NCI-H1694 treated with DMSO at 0.1 percent for 48 hours (cell line): ENCODE data around the gene HCAR3.
"Not testable (repeated sequence)": the region's sequence is repeated elsewhere in the genome, so short reads cannot be mapped to it uniquely, and the experiment has no call there.

Experiments
- DNase-seq: peaks from one replicate; lab custom pipeline; 2025; lab: John Stamatoyannopoulos, UW

HCAR3 gene

DNA sequence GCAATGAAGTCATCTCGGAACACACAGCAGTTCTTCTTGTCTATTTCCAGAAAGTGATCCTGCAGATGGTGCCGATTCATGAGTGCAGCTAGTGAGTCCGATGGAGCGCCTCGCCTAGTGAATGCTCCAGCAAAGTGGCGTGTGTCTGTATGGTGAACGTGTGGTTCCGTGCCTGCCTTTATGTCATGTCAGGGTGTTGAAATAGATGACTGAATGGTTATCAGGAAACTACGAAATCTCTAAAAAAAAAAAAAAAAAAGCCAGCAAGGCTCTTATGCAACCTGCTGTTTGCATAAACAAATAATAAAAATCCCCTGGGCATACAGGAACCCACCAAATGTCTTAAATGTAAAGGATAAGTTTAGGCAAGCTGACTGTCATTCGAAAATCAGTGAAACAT lies at the start of gene HCAR3:
Gene HCAR3, minus strand, starts transcription at position 154 of the 400 bp plus-strand sequence. Its CDS starts 74 bp downstream, at position 80.
- DNase-seq = peak; percentile 76

DNA sequence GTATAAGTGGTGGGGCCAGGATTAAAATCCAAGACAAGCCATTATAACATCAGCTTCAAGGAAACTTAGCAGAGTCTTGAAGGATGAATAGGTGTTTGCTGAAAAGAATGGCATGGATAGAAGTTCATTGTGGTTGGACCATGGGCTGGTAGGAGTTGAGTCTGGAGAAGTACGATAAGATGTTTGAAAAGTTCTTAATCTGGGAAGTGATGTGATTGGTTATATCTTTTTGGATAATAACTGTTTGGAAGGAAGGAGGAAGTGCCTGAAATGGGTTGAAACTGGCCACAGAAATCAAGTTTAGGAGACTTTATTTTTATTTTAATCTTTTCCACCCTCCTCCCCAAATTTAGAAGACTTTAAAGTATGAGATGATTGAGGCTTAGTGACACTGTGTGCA lies 41.0 kb upstream of the HCAR3 start:
- DNase-seq = no peak

DNA sequence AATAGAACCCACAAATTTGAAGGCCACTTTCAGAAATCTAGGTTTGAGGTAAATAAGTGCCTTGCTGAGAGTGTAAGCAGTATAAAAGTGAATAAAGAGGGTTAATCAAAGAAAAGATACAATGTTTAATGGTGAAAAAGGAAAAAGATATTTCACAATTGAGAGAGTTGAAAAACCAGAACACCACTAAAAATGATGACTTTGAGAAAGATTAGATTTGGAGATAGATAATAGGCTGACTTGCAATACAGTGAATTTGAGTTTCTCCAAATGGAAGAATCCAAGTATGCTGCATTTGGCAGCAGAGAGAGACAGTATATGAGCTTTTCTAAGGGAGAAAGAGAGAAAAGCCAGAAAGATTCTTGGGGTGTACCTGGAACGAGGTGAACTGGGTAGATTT lies 38.2 kb upstream of the HCAR3 start:
- DNase-seq = no peak

DNA sequence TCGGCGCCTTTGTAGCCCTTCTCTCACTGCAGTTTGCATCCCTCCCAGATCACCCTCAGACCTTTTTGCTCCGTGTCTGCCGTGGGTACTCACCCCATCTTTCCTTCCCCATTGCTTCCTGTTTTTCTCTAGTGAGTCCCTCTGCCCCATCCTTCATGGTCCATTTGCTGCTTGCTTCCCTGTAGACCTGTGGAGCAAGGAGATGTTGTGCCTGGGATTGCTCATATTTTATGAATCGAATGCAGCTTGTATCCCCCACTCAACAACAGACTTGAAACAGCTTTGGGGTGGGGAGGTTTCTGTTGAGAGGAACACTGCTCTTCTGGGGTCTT lies 36.7 kb upstream of the HCAR3 start:
- DNase-seq = no peak

DNA sequence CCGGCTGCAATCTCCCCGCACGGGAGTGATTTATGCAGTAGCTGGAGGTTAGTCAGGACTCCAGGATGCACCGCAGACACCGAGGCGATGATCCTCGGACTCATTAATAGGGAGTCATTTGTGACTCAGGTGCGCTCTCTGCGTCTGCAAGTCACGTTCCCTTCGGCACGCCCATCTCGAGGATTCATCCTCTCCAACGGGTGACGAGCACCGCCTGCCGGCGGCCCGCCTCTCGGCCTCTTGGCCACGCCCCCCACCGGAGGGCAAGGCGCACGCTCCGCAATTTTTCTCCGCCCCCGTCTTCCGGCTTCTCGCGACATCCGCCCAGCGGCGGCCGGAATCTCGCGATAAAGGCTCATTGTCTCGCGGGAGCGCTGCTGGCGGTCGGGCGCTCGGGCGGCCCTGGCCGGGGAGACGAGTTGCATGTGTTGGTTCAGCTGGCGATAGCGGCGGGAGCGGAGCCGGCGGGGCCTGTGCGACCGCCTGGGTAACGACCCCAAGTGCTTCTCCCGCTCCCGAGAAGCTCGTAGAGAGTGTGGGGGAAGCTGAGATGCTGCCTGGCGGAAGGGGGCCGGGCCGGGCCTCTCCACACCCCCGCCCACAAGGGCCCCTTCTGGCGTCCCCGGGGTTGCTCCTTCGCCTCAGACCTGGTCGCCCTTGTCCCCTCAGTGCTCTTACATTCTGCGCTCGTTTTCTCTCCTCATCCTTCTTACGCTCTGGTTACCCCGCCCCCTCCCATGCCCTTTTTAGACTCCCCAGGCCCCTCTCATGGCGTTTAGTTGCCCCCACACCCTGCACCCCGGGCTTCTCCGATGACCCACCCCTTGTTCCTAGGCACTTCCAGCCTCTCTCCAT lies 36.1 kb upstream of the HCAR3 start, which contains the start of gene DENR:
Gene DENR, plus strand, starts transcription at position 361 of the 855 bp plus-strand sequence. CDS start 878 bp downstream, outside the sequence.
- peak; percentile 90 for DNase-seq

DNA sequence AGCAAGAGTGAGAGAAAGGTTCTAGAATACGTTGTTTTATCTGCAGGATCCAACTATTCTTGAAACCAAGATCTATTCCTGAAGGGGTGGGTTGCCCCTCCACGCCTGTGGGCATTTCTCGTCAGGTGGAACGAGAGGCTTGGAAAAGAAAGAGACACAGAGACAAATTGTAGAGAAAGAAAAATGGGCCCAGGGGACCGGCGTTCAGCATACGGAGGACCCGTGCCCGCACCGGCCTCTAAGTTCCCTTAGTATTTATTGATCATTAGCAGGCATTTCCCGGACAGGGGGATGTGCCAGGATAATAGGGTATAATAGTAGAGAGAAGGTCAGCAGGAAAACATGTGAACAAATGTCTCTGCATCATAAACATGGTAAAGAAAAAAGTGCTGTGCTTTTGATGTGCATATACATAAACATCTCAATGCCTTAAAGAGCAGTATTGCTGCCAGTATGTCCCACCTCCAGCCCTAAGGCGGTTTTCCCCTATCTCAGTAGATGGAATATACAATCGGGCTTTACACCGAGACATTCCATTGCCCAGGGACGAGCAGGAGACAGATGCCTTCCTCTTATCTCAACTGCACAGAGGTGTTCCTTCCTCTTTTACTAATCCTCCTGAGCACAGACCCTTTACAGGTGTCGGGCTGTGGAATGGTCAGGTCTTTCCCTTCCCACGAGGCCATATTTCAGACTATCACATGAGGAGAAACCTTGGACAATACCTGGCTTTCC lies 34.3 kb upstream of the HCAR3 start:
- not testable (repeated sequence) for DNase-seq

DNA sequence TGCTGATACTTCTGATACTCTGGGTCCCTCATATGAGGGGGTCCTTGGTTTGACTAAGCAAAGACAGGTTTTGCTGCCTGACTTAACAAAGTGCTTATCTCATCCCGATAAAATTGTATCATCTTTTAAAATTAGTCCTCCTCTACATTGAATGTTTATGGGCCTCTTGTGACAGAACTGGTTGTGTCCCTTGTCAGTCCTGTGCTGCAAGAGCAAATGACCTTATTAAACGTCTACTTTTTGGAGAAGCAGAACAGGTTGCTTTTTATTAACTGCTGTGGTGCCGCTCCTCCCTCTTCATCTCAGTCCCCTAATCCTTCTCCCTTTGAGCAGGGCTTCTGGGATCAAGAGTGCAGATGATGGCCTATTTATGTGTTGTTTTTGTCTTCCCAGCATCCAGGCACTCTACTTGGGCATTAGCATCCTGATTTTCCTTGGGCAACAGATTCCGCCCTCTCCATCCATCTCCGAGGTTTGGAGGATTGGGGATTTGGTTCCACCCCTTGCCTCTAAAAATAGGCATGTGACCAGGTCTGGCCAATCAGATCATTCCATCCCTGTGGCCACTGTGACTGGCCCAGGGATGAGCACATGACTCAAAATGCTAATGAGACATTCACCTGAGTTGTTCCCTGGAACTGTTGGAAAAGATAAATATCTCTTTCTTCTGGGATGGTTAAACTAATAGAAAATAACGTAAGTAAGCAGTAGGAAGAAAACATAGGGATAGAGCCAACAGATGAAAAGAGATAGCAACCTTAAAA lies 33.1 kb upstream of the HCAR3 start:
- DNase-seq = no peak

DNA sequence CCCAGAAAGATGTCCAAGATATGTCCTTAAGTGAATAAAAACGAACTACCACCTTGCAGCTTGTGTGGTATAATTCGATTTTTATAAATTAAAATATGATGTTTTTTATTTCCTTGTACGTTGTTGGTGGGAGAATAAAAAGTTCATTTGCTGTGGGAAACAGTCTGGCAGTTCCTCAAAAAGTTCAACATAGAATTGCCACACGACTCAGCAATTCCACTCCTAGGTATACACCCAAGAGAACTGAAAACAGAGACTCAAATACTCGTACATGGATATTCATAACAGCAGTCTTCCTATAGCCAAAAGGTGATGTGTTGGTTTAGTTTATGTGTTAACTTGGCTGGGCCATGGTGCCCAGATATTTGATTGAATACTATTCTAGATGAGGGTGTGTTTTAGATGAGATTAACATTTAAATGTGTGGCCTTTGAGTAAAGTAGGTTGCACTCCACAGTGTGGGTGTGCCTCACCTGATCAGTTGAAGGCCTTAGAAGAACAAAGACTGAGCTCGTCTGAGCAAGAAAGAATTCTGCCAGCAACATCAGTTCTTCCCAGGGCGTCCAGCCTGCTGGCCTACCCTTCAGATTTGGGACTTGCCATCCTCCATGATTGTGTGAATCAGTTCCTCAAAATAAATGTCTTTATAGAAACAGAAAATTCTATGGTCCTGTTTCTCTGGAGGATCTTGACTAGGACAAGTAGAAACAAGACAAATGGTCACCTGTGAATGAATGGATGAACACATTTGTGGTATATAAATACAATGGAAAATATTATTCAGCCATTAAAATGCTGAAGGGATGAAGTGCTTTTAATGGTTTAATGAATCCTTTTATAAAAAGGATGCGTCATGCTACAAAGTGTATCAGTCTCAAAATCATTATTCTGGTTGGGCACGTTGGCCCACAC lies 30.9 kb upstream of the HCAR3 start:
- no peak for DNase-seq

DNA sequence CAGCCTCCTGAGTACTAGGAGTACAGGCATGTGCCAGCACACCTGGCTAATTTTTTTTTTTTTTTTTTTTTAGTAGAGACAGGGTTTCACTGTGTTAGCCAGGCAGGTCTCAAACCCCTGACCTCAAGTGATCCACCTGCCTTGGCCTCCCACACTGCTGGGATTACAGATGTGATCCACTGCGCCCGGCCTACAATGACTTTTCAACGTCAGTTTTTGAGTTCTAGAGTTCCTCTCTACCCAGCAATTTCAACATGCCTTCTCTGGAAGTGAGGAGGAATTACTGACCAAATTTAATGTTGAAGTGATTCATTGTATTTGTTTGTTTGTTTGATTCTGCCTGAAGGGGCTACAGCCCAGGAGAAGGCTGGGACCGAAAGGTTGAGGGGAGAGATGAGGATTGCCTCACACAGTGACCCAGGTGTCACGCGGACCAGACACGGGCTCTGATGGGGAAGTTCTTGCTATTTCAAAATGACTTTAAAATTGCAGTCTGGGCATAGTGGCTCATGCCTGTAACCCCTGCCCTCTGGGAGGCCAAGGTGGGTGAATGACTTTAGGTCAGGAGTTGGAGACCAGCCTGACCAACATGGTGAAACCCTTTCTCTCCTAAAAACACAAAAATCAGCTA lies 27.4 kb upstream of the HCAR3 start:
- no peak for DNase-seq

DNA sequence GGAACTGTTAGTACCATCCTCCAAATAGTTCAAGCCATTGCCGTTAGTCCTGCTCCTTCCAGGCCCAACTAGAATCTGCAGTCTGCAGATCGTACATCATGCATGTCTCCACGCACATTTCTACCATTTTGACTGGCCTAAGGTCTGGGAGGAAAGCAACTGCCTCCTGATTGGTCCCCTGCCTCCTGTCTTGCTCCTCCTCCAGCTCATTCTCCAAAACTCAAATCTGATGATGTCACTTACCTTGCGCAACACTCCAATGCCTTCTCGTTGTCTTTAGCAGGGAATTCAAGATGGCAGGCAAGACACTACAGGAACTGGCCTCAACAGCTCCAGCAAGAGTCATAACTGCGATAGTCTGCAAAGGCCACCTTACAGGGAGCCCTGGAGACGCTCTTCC lies 23.7 kb upstream of the HCAR3 start:
- no peak for DNase-seq

DNA sequence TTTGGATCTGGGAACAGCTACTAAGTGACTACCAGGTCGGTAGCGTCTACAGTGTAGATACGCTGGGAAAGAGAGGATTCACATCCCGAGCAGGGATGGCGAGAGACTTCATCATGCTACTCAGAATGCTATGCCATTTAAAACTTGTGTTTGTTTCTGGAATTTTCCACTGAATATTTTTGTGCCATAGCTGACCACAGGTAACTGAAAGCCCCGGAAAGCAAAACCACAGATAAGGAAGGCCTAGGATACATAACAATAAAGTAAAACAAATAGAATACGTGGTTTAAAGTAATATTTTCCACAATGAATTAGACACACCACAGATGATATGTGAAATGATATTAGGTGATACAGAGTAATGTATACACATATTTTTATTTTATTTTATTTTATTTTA lies 22.0 kb upstream of the HCAR3 start:
- DNase-seq = no peak

DNA sequence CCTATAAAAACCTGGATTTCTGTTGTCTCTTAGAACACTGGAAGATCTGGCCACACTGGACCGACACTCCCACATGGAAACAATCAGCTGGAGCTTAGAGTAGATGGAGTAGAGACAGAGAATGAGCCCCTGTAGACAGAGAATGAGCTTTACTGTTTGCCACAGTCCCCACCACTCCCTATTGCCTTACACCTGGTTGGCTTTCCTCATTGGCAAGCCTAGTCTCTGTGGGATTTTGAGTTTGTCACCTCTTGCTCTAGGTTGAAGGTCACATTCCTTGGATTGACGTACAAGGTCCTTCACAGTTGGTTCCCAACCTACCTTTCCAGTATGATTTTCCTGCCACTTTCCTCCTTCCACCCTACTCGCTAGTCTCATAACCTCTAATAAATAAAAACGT lies 16.0 kb upstream of the HCAR3 start:
- DNase-seq = no peak

DNA sequence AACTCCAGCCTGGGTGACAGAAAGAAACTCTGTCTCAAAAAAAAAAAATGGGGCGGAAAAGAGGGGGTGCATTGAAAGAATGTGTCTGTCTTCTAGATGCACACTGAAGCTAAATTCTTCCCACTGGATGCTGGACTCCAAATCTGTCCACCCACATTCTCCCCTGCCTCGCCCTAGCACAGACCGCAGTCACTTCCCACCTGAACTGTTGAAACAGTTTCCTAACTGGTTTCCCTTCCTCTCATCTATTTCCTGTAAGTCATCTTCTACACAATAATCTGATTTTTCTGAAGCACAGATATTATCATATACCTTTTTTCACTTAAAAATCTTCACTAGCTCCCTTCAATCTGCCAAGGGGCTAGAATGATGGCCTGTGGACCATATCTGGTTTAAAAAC lies 15.6 kb upstream of the HCAR3 start:
- no peak for DNase-seq

DNA sequence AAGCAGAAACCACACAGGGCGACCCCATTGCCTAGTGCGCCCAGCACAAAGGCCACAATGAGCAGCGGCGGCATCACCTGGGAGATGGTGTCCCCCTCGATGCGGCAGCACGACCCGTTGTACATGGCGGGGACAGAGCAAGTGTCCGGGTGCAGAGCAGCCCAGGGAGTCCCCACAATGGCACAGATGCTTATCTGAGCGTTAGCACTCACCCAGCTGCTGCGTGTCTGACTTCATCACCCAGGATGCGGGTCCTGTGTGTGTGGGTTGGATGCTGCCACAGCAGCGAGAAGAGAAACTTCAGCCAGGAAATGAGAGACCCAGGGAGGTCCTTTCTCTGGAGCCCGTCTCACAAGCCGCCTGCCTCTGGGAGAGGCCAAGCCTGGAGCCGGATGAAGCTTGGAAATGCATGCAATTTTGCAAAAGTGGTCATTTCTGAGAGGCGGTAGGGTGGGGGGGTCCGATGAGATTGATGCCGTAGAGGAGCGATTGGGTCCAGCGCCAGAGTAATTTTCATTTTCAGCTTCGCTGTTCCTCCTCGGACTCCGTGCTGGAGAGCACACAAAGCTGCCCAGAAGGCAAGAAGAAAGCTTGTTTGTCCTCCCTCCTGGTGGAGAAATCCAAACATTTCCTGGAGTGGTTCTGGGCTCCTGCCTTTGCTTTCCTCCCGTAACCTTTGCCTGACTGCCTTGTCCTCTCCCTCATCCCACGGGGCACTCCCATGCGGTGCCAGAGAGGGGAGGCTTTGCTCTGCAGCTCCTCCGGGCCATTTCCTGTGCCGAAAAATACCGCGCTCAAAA lies 13.8 kb upstream of the HCAR3 start, which contains the start of gene HCAR1:
Gene HCAR1, minus strand, starts transcription at position 630 of the 800 bp plus-strand sequence. Its CDS starts 505 bp downstream, at position 125.
- DNase-seq = no peak

DNA sequence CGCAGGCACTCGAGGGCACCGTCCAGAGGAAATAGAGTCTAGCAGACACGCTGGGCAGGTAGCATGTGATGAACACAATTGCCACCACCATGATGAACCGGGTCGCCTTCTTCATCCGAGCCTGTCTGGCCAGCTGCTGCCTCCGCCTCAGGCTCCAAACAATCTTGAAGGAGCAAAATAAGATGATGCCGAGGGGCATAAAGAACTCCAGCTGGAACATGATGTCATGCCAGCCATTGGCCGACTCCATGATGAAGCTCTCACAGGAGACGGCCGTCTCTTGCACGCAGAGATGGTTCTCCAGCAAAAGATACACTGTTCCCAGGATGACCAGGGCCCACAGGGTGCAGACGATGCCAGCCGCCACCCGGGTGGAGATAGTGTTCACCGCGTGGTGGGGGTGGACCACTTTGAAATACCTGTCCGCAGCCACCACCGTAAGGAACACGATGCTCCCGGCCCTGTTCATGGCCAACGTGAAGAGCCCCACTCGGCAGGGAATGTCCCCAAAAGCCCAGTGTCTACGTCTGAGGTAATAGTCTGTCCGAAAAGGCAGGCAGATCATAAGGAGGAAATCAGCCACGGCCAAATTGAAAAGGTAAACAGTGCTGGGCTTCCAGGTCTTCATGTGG lies 13.1 kb upstream of the HCAR3 start:
- no peak for DNase-seq

DNA sequence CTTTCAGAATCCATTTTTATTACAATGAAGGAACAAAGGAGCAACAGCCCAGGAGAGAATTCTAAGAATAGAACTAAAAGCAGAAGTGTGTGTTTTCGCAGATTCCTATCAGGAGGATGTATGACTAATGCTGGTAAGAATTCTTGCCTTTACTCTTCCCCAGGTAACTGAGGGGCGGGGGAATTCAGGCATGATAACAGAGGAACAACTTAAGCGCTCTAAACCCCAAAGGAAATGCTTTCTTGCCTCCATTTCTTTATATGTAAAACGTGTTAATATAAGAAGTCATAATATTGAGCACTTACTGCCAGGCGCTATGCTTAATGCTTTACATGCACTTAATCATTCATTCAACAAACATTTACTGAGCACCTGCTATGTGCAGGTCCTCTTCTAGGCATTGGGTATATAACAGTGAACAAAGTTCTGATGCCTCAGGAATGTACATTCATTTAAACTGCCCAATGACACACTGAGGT lies 9.5 kb upstream of the HCAR3 start:
- no peak for DNase-seq

DNA sequence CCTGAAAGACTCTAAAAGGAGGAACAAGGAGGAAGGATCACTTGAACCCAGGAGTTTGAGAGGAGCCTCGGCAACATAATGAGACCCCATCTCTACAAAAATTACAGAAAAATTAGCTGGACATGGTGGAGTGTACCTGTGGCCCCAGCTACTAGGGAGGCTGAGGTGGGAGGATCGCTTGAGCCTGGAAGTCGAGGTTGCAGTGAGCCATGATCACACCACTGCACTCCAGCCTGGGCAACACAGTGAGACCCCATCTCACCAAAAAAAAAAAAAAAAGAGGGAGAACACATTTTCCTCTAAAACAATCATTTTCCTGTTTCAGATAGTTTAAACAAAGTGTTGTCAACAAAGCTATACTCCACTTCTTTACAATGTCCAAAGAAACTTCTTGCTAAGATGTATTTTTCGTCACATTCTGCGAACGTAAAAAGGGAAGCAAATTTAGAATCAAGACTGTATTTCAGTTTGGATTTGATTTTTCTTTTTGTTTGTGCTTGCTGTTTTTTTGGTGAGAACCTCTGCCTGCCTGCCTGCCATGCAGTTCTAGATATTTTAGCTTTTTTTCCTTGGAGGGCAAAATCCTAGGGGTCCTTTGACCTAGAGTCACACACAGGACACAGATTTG lies 9.0 kb upstream of the HCAR3 start:
- no peak for DNase-seq

DNA sequence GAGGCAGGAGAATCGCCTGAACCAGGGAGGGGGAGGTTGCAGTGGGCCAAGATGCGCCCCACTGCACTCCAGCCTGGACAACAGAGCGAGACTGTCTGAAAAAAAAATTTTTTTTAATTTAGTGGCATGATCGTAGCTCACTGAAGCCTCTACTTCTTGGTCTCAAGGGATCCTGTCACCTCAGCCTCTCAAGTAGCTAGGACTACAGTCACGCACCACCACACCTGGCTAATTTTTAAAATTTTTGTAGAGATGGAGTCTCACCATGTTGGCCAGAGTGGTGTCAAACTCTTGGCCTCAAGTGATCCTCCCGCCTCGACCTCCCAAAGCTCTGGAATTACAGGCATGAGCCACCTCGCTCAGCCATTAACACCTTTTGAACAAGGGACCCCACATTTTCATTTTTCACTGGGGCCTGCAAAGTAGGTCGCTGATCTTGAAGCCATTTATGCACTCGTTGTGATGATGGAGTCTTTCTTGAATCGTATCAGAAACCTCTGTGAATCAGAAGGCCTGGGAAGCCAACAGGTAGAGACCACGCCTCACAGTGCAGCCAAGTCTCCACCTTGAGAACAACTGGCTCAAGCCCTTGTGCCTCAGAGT lies 8.1 kb upstream of the HCAR3 start:
- no peak for DNase-seq

DNA sequence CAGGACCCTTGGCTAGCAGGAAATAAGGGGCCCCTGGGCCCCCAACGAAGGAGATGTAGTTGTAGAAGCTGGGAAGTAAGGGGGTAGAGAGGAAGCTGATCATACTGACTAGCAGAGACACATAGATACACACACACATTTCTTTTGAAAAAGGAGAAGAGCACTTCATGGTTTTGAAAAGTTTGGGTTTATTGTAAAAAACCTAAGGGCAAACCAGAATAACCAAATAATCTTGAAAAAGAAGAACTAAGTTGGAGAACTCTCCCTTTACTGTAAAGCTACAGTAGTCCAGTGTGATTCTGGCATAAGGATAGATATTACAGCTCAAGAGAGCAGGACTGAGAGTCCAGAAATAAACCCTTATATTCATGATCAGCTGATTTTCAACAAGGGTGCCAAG lies 5.8 kb upstream of the HCAR3 start:
- DNase-seq = no peak
